T-helper 22 cell (primary cell): Measurements from ENCODE around the gene RPS24.
"Not testable (repeated sequence)": the region's sequence is repeated elsewhere in the genome, so short reads cannot be mapped to it uniquely, and the experiment has no call there.

Experiments
- DNase-seq: peaks from one replicate; pipeline ENCODE4 v3.0.0-alpha.2; 2020; ENCODE audit warnings: low read depth

RPS24 gene

DNA sequence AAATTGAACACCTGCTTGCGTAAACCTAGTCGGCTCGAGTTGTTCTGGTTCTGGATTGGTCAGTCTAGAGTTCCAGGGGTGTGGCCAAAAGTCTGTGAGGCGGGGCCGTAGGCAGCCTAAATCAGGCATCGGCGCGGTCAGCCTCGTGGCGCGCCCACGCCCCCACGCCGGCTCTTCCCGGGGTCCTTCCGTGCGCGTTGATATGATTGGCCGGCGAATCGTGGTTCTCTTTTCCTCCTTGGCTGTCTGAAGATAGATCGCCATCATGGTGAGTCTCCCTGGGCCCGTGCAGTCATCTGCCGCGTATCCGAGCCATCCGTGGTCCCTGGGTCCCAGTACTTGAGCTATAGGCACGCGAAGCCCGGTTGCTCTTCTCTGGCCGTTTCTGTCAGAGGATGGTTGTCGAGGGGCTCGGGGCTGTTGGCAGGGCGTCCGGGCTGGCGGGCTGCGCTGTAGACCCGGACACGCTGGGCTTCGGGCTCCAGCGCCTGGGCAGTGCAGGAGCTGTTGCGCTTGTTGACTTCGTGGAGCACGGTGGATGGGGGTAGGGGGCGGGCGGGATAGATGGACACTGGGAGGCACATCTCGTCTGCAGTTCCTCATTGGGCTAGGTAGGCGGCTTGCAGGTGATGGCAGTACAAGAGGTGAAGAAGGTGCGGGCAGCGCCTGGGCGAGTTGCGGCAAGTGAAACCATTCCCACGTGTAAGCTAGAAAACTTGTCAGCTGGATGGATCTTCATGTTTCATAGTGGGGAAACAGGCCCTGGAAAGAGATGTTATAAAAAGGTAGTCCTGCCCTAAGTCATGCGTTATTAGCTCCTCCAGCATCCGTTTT lies at the start of gene RPS24:
TSS of gene RPS24 (plus strand) at position 227 of the 834 bp plus-strand sequence. CDS start at position 266, 39 bp downstream.
- peak; percentile 89 for DNase-seq

DNA sequence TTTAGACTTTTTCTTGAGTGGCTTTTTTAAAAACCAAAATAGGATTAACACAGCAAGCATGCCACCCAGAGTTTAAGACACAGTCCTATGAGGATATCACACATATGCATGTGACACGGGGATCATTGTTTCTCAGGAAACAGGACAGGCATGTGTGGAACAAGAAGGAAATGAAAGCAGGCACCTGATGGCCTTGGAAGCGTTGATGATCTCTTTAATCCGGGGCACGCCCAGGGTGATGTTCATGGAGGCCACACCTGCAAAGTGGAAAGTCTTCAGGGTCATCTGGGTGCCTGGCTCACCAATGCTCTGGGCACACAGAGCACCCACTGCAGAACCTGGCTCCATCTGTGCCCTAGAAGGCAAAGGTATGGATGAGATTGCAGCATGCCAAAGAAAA lies 48.7 kb upstream of the RPS24 start:
- no peak for DNase-seq

DNA sequence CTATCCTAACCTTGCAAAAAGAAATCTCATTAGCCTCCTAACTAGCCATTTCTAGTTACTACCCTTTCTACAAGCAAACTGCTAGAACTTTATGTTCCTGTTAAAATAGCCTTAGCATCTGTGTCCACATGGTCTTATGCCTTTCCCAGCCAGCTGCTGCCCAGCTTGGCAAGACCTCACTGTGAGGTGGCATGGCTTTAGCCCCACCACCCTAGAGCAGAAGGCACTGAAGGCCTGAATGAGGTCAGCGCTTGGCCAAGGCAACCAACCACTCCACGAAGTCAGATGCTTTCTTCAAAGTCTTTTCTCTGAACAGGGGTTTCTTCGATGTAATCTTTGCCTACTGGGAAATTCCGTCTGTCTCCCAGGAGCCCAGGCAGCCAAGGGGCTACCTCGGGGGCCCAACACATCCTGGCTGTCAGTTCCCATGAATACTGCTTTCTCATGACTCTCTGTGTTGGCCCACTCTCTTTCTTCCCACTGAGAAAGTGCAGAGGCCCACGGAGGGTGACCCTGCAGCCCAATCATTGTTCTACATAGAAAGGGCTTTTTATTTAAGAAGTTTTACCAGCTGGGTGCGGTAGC lies 45.9 kb upstream of the RPS24 start:
- no peak for DNase-seq

DNA sequence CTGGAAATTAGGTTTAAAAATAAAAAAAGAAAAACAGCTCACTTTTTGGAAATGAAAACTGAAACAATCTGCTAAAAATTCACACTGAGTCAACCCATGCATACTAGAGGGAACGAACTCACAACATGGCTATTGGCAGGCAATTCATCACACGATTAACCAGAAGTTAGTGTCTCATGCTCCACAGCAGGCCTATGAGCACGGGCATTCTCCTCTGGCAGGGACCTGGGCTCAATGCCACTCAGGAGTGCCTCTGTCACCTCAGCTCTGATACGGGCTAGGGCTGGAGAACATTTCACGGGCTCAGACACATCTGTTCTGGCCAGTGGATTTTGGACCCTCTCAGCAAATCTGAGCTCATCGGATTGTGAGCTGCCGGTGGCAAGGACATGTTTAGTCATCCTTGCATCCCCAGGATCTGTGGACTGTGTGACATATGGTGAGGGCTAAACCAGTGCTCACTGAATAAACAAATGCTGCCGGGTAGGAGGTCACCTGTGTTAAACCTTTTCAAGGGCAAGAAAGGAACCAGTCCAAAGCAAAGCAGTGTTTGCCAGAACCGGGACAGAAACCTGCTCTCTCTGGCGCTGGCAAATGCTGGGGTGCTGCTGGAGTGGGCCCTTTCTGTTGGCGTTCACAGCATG lies 44.5 kb upstream of the RPS24 start:
- no peak for DNase-seq

DNA sequence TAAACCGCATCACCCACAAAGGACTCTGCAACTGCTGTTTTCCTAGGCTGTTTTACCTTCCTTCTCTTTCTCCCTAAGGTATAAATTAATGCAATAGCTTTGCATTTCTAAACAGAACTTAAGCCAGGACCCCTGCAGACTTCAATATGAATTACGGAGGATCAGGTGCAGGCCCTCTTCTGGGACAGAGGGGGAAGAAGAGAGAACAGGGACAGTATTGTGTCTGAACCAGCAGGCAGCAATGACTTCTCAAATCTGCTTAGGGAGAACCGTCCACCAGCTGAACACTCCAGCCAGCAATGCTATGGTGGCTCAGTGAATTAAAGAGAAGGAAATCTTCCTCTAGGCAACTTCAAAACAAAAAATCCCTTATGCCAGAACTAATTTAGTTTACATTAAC lies 40.0 kb upstream of the RPS24 start:
- no peak for DNase-seq

DNA sequence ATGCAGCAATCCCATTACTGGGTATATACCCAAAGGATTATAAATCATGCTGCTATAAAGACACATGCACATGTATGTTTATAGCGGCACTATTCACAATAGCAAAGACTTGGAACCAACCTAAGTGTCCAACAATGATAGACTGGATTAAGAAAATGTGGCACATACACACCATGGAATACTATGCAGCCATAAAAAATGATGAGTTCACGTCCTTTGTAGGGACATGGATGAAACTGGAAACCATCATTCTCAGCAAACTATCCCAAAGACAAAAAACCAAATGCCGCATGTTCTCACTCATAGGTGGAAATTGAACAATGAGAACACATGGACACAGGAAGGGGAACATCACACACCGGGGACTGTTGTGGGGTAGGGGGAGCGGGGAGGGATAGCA lies 34.9 kb upstream of the RPS24 start:
- not testable (repeated sequence) for DNase-seq

DNA sequence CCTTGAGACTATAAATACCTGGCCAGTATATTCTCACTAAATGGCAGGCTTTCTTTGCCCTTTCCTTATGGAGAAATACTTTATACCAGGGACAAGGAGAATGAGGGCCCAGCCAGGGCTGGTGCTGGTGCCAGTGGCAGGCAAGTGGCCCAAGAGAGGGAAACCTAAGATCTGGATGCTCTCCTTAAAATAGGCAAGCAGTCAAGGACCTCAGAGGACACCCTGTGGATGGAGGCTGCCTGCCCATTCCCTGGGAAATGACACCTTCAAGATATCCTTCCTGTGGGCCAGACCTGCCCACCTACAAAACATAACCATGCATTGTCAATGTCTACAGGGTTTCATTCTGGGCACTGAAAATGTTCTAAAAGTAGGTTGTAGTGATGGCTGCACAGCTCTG lies 33.5 kb upstream of the RPS24 start:
- no peak for DNase-seq

DNA sequence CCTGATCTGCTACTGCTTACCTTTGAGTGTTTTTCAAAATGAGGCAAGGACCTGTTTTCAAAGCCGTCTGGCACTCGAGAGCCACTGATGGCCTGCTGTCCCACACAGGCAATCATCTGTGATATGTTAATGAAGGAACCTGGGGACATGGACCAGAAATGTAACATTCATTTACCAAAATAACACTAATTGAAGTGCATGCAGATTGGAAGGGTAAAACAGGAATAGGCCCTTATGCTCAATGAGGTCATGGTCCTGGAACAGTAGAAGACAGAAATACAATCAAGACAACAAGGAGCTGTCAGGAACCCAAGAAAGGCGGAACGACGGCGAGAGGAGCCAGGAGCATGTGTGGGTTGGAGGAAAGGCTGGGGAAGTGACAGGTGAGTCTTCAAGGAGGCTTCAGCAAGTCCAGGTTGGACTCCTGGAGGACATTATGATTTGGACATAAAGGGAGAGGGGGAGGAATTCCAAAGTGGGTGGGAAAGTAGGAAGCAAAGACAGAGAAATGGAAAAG lies 32.6 kb upstream of the RPS24 start:
- DNase-seq, result no peak

DNA sequence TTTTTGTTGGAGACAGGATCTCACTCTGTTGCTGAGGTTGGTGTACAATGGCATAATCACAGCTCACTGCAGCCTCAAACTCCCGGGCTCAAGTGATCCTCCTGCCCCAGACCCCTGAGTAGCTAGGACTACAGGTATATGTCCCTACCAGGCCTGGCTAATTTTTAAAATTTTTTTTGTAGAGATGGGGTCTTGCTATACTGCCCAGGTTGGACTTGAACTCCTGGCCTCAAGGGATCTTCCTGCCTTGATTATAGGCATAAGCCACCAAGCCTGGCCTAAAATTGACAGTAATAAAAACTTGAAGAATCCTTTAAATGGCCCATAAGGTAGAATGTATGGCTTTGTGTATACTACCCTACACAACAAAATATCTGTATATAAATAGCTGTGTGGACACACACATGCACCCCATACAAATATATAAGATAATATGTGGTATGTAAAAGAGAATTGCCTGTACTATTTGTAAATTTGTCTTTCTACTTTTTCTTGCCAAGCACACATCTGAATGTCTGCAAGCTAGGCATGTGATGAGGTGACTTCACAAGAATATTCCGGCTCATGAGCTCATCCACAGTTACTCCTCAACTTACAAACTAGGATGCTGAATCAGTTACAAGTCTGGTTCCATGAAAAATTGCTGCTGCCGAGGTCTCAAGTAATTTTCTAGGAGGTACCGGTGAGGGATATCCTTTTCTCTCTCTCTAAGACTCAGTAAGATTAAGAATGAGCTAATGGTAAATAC lies 30.9 kb upstream of the RPS24 start:
- DNase-seq, result no peak

DNA sequence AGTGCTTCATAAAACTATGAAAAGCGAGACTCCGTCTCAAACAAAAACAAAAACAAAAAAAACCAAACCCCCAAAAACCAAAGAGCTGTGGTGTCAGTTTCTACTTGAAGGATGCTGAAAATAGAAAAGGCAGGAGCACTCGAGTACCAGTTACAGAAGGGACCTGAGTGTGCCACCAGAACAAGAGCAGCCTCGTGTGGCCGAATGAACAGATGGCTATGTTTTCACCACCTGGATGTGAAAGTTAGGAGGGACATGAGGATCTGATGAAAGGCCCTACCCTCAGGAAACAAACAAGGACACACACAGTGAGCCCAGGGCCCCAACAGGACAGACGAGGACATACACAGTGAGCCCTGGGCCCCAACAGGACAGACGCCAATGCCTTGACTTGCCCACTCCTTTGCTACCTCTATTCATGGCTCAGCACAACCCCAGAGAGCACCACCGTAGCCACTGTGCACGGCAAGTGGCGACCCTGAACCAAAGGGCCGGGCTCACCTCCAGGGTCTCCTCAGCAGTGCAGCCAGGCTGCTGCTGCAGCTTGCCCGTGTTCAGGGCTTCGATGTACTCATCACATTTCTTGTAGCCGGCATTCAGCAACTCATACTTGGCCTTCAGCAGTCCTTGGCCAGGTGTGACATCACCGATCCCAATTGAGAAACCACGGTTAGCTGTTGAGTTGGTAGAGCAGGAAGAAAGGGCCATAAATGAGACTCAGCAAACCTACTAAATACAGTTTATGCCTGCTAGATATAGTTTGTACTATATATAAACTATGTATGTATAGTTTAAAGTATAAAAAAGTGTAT lies 29.2 kb upstream of the RPS24 start:
- no peak for DNase-seq

DNA sequence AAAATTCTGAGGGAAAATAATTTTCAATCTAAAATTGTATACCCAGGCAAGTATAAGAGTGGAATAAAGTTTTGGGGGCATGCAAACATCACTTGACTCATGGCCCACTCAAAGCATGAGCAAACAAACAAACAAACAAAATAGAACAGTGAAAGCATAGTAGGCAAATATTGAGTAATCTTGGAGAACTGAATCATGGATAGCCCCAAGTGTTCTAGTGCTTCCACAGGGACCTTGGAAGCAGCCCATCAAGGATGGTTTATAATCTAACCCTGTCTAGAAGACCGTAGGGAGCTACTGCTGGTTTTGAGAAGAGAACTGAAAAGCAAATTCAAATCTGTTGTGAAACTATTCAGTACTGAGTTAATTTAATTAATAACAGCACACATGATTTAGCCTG lies 26.5 kb upstream of the RPS24 start:
- DNase-seq, result no peak

DNA sequence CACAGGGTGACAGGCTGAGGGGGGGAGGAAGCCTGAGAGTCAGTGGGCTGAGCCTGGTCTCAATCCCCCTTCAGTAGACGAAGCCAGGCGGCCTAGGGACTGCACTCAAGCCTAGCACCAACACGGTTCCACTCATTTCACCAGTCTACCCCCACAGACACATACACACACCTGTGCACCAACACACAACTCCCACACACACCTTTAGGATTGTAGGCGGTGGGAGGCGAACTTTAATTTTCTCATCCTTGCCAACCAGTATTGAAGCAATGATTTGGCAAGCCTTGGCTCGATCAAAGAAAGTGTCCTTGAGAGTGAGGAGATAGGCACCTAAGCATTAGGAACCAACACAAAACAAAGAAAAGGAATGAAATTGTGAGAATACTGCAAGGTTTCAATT lies 24.0 kb upstream of the RPS24 start:
- DNase-seq, result no peak

DNA sequence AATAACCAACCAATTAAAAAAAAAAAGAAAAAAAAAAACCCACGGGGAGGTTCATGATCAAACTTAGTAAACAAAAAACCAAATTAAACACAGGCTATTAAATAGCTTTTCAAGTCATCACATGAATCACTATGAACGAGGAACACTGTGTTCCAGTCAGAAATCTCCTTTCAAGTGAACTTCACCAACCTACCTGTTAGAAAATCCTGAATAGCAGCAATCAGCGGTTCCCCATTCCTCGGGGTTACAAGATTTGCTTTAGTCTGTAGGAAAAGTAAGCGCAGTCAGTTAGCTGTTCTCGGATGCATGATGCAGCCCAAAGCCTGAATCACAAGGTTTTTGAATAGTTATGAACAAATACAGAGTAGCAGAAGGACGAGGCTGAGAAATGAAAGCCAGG lies 23.4 kb upstream of the RPS24 start:
- DNase-seq, result no peak

DNA sequence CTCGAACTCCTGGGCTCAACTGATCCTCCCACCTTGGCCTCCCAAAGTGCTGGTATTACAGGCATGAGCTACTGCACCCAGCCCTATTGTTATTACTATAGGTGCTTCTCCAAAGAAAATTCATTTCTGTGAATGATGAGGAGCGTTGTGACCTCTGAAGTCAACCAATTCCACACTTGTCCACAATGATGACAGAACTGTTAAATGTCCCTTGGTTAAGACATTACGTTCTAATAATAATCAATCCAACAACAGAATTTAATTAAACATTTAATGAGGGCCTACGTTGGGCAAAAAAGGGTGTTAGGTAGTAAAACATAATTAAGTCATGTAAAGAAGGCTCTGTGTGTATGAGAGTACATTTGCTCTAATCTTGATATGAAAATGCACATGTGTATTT lies 22.6 kb upstream of the RPS24 start:
- DNase-seq, result no peak

DNA sequence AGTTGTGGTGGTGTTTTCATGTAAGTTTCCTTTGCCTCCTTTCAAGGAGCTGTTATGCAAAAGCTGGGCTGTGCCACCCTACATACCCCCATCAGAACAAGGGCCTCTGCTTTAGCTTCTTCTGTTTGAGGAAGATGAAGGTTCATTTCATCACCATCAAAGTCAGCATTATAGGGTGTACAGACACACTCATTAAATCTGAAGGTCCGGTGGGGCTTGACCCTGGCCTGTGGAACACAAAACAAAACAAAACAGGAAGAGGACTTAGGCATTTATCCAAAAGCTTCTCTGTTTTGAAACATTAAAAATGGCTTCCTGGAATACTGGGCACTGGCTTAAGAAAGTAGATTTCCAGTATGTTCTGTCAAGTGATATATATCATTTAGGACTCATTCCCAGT lies 20.1 kb upstream of the RPS24 start:
- DNase-seq, result no peak

DNA sequence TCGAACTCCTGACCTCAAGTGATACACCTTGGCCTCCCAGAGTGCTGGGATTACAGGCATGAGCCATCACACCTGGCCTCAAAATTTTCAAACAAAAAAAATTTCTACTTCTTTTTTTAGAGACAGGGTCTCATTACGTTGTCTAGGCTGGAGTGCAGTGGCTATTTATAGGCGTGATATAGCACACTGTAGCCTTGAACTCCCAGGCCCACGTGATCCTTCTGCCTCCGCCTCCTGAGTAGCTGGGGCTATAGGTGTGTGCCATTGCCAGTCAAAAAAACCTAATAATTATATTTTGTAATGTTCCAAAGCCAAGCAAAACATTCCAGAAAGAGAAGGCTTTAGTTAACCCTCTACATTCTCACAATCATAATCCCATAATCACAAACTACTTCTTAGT lies 18.1 kb upstream of the RPS24 start:
- no peak for DNase-seq

DNA sequence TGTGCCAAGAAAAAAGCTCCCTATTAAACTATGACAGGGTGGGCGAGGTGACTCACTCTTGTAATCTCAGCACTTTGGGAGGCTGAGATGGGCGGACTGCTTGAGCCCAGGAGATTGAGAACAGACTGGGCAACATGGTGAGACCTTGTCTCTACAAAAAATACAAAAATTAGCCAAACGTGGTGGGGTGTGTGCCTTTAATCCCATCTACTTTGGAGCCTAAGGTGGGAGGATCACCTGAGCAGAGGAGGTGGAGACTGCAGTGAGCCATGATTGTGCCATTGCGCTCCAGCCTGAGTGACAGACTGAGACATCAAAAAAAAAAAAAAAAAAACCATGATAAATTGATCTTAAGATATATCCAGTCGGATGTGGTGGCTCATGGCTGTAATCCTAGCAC lies 15.8 kb upstream of the RPS24 start:
- no peak for DNase-seq

DNA sequence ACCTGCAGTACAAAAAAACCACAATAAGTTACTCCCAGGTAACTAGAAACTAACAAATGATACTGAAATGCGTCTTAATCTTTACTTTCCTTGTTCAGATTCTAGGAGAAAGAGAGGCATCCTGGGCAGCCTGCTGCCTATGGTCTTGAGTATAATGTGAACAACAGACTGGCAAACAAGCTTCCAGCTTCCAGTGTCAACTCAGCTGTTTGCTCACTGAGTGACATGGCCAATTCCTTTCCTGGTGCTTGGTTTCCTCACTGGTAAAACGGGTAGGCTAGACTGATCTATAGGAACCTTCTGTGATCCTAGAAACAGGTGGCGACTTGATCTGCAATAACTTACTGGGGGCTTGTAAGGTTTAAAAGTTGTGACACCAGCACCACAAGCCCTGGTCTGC lies 14.4 kb upstream of the RPS24 start:
- DNase-seq, result no peak

DNA sequence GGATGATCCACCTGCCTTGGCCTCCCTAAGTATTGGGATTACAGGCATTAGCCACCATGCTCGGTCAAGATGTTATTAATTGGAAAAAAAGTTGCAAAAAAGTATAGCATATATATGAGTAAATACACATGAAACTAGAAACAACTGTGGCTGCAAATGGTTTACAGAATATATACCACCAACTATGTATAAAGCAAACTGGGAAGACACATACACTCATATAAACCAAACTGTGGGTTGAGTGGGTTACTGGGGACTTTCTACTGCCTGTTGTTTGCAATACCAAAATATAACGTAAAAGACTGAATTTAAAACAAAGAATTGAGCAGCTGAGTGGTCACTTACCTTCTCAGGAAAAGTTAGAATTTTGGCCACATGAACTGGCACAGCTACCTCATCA lies 12.5 kb upstream of the RPS24 start:
- no peak for DNase-seq

DNA sequence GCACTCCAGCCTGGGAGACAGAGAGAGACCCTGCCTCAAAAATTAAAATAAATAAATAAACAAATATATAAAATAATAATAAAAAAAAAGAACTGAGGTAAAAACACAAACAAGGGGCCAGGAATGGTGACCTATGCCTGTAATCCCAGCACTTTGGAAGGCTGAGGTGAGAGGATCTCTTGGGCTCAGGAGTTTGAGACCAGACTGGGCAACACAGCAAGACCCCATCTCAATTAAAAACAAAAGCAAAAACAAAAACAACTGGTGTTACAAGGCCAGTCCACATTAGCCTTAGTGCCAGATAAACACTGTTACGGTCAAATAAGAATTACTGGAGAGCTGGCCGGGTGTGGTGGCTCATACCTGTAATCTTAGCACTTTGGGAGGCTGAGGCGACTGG lies 9.9 kb upstream of the RPS24 start:
- DNase-seq, result no peak

DNA sequence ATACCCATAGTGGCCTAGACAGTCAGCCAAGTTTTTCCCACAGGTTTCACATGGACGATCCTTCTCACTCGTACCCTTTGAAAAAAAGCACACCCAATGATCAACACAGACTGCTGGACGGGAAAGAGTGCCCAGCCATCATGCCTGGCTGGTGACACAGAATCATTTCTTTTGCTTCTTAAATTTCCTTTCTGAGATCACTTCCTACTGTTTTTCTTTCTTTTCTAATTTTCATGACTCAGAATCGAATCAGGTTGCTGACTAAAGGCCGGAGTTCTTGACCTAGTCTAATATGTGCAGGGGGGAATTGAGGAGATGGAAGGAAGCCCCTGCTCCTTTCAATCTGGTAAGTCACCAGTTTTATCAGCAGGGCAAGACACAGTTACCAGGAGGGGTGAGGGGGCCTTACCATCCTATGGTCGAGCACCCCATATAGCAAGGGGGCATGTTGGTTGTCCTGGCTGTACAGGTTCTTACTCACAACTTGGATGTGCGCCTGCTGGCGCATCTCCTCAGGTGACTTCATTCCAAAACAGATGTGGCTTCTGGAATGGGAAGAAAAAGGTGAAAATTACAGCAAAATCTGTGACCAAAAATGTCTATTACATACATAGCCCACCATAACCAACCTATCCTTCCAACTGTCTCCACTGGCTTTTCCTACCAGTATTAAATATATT lies 7.8 kb upstream of the RPS24 start:
- no peak for DNase-seq
